NCI-H2171 (cell line): Measurements from ENCODE around the gene ZYX.
"Not testable (repeated sequence)": the region's sequence is repeated elsewhere in the genome, so short reads cannot be mapped to it uniquely, and the experiment has no call there.

ENCODE experiments used
- DNase-seq: peaks from one replicate; lab custom pipeline; 2025; lab: John Stamatoyannopoulos, UW

The ZYX gene

GRCh38 chr7:143384661-143385631 is 3.8 kb downstream of the ZYX start:
- no peak for DNase-seq

GRCh38 chr7:143385891-143386781 is 5.0 kb downstream of the ZYX start:
- DNase-seq, result no peak

DNA sequence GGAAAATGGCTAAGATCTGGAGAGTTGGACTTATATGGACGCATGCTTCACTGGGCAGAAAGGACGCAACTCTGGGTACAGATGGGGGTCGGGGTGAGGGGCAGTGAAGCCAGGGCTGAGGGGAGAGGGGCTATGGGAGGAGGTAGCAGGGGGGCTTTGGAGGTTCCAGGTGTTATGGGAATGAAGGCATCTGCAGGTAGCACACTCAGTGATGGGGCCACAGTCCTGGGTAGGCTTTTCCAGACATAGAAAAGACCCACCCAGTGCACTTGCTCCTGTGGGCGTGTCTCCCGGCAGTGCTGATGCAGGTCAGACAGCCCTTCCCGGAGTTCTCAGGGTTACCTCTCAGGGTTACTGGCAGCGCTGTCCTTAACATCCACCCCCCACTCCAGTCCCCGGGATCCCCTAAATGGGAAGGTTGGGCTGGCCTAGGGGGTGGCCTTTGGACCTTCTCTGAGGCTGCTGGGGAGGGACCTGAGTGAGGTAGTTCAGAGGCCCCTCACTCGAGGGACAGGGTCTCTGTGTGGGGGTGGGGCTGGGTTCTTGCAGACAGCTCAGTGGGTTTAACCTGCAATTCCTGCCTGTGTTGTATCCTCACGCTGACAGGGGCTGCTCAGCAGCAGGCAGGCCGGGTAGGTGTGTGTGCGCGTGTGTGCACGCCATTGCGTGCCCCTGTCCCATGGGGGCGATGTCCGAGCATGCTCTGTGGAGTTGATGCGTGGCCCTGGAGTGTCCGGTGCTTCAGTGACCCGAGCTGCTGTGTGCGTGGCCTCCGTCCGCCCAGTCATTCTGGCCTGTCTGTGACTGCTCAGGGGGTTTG is 6.2 kb downstream of the ZYX start:
- no peak for DNase-seq

- DNase-seq, result no peak
These were observed 6.9 kb downstream of the ZYX start for GRCh38 chr7:143388051-143388450.

DNA sequence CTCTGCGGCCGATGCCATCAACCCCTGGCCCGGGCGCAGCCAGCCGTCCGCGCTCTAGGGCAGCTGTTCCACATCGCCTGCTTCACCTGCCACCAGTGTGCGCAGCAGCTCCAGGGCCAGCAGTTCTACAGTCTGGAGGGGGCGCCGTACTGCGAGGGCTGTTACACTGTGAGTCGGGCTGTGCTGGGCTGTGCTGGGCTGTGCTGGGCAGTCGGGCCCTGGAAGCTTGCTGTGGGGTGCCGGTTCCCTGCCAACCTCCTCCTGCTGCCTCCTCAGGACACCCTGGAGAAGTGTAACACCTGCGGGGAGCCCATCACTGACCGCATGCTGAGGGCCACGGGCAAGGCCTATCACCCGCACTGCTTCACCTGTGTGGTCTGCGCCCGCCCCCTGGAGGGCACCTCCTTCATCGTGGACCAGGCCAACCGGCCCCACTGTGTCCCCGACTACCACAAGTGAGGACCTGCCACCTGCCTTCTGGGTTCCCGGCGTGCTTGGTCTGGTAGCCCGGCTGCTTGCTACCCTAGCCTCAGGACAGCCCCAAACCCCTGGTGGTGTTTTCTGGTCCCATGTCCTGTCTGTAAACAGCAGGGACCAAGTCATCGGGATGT is 7.5 kb downstream of the ZYX start:
- DNase-seq, result no peak

DNA sequence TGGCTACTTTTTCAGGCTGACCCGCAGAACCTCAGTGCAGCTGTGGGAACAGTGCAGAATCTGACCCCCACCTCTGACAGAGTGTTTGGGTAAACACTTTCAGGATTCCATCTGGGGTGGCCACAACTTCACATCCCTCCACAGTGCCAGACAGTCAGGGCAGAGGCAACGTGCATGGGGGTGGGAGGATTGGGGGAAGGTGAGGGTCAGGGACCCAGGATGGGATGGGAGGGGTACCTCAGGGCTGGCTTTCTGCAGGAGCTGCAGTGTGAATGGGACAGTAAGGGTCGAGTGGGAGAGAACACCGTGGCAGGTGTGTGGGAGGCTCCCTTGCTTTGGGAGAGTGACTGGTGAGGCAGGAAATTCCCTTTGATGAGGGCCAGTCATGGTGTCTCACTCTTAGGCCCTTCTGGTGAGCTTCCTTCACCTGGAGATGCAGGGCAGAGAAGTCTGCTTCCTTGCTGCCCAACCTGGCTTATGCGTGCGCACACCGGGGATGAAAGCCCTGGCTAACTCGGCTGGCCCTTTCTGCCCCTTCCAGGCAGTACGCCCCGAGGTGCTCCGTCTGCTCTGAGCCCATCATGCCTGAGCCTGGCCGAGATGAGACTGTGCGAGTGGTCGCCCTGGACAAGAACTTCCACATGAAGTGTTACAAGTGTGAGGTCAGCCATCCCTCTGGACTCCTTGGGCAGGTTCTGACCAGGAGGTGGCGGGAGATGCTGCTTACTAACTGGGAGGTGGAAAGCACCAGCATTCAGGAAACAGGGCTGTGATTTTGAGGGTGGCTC is 8.4 kb downstream of the ZYX start:
- DNase-seq, result no peak

GRCh38 chr7:143390104-143390772 is 9.1 kb downstream of the ZYX start:
- DNase-seq, result no peak

DNA sequence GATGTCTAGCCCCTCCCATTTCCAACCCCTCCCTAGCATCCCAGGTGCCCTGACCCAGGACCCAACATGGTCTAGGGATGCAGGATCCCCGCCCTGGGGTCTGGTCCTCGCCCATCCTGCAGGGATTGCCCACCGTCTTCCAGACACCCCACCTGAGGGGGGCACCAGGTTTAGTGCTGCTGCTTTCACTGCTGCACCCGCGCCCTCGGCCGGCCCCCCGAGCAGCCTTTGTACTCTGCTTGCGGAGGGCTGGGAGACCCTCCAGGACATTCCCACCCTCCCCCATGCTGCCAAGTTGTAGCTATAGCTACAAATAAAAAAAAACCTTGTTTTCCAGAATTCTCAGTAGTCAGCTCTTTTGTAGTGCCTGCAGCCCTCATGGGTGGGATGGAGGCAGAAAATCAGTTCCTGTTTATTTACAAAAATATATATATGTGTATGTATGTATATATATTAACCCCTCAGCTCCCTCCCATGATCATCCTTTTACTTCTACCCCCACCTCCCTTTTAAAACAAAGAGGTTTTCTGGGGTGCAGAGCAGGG is 9.7 kb downstream of the ZYX start:
- DNase-seq, result no peak

- DNase-seq, result no peak
These were observed 10.6 kb downstream of the ZYX start for GRCh38 chr7:143391462-143392404.

GRCh38 chr7:143392427-143392826 is 11.3 kb downstream of the ZYX start:
- DNase-seq, result not testable (repeated sequence)

GRCh38 chr7:143392875-143393266 is 11.7 kb downstream of the ZYX start:
- no peak for DNase-seq

- no peak for DNase-seq
These were observed 12.3 kb downstream of the ZYX start for GRCh38 chr7:143393267-143394041.

DNA sequence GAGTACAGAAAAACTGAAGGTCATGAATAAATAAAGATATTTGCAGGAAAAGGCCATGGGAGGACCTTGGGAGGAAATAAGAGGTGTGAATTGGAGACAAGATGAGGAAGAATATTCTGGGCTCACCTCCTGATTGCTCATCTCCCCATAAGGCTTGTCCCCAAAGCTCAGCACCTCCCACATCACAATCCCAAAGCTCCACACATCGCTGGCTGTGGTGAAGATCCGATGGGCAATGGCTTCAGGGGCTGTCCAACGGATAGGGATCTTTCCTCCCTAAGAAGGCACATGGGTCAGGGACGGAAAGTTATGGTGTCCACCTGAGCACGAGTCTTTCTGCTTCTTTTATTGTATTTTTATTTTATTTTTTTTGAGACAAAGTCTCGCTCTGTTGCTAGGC is 12.9 kb downstream of the ZYX start:
- no peak for DNase-seq

DNA sequence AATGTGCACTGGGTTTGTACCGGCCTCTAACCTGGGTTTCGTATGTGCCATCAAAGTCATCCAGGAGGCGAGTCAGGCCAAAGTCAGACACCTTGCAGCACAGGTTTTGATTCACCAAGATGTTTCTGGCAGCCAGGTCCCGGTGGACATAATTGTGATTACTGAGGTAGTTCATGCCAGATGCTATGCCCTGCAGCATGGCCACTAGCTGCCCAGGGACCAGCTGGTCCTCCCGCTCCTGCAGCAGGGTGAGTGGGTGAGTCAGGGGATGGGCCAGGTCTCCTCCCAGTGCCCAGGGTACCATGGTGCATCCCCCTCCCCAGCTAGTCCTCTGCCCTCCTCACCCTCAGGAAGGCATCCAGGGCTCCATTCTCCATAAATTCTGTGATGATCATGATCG is 13.6 kb downstream of the ZYX start:
- no peak for DNase-seq

DNA sequence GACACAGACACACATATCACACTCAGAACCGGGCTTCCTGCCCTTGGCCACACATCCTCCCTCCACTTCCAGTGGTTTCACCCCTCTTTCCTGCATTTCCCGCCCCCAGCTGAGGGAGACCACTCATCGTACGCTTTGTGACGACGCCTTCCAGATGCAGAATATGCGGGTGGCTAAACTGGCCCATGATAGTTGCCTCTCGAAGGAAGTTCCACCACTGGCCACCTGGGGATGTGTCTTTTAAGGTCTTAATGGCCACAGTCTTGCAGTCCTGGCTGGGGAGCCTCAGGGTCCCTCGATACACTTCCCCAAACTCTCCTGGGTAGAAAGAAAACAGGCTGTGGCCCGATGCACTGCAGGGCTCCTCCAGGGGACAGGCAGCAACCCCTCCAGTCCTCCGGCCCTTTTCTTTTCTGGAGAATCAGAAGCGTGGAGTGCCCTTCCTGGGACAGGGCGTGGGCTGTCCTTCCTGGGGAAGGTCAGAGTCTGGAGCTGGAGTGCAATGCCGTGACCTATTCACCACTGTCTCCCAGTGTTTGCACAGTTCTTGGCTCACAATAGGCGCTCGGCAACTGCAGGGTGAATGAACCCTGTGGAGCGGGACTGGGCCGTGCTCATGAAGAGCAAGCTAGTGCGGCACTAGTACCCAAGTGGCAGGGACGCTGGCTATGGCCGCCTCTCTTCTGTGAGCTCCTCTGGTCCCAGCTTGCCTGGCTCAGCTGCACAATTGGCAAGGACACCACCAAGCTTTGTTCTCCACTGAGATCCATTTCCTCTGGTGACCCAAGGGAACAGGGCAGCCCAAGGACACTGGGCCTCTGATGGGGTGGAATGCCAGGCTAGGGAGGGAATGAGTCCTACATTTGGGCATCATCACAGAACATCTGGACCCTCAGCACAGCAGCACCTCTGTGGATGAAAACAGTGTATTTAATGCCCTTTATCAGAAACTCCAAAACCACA is 14.3 kb downstream of the ZYX start:
- no peak for DNase-seq

GRCh38 chr7:143396182-143396581 is 15.0 kb downstream of the ZYX start:
- DNase-seq, result no peak
